Mucosa of descending colon (tissue), 3 donors: ENCODE data around the gene SEC63. TPM values are rescaled to one million over a fixed set of nuclear protein-coding genes. Genes with fewer than 3 reads are reported as not detected.

Experiments used
- ATAC-seq: fragments of 200-7000 bp; cut with Tn5 transposase; one replicate; pipeline ENCODE4 v1.9.1; 2020; ENCODE audit warnings: mild to moderate bottlenecking, moderate library complexity
- DNase-seq, 3 donors: peaks; one replicate each; pipeline ENCODE4 v3.0.0-alpha.2; 2020
- H3K36me3 ChIP-seq: fragments of 200-600 bp; one replicate; pipeline ENCODE4 v1.8.0; 2021; ENCODE audit warnings: low read depth, mild to moderate bottlenecking
- H3K4me1 ChIP-seq: fragments of 200-600 bp; one replicate; pipeline ENCODE4 v1.8.0; 2021; ENCODE audit warnings: low read depth, mild to moderate bottlenecking
- H3K4me3 ChIP-seq: fragments of 200-600 bp; one replicate; pipeline ENCODE4 v1.8.0; 2021; ENCODE audit warnings: mild to moderate bottlenecking
- H3K9me3 ChIP-seq: fragments of 200-600 bp; one replicate; pipeline ENCODE4 v1.8.0; 2021; ENCODE audit warnings: mild to moderate bottlenecking
- CTCF ChIP-seq: fragments of 200-600 bp; IDR thresholded peaks from one replicate; pipeline ENCODE4 v1.8.0; 2022; ENCODE audit warnings: antibody characterized with exemption, mild to moderate bottlenecking
- intact Hi-C, 2 donors: fragments of 100-400 bp; cut with DNase I in 1 of 2; cut with micrococcal nuclease in 1 of 2; formaldehyde crosslinking; loops; one replicate each; pipeline versions ENCODE4 v1.11.0 to v1.11.1; 2022; cut with DNase I, micrococcal nuclease
- total RNA-seq, 3 donors: library from RNA; stranded (reverse); fragmentation: NEBNext Ultra II Directional in 2 of 3; extraction: Animal tissue kit (Norgen Biotek cat#: 25700) in 2 of 3; gene quantifications; one replicate each; pipeline versions ENCODE4 v1.2.1 to v1.2.4, GENCODE V29; 2021 to 2023
- donor health status: DM: no; HTN: no; CAD: no; lungs with moderate emphysema.
- donor health status: DM: no; HTN: no; CAD: no.
- donor health status: DM: no; HTN: yes; CAD: no.

The SEC63 gene
- total RNA-seq, 3 donors from 2014 or later: 47.5 to 84.9 (median 70.8) TPM

- no peak for ATAC-seq
- no peaks in the 10 kb centered on the region for H3K36me3 ChIP-seq
Measured at GRCh38 chr6:107987805-107988204, 29.8 kb upstream of the SEC63 start.

GRCh38 chr6:107985701-107986100, 27.7 kb upstream of the SEC63 start:
- intact Hi-C loops: no loop called here
- DNase-seq: no peak
- H3K9me3 ChIP-seq: no peaks in the 10 kb centered on the region
- TF ChIP-seq CTCF: no peak
- no peak for ATAC-seq
- H3K4me1 ChIP-seq: peaks cover 3% of the 10 kb centered on the region
- no peak overlapping the region for H3K4me3 ChIP-seq
- no peaks in the 10 kb centered on the region for H3K36me3 ChIP-seq

More at GRCh38 chr6:107987805-107988204, 29.8 kb upstream of the SEC63 start:
- no peak for DNase-seq
- no peak for TF ChIP-seq CTCF
- intact Hi-C loops: no loop called here
- H3K4me1 ChIP-seq: peaks cover 3% of the 10 kb centered on the region
- H3K9me3 ChIP-seq: no peaks in the 10 kb centered on the region
- H3K4me3 ChIP-seq: no peak overlapping the region

GRCh38 chr6:107983811-107984210, 25.8 kb upstream of the SEC63 start:
- DNase-seq (no peak), ATAC-seq (no peak)
- no peak for TF ChIP-seq CTCF
- intact Hi-C loops: no loop called here
- no peaks in the 10 kb centered on the region for H3K36me3 ChIP-seq
- peaks cover 3% of the 10 kb centered on the region for H3K4me1 ChIP-seq
- no peak overlapping the region for H3K4me3 ChIP-seq
- H3K9me3 ChIP-seq: no peaks in the 10 kb centered on the region

- no peaks in the 10 kb centered on the region for H3K9me3 ChIP-seq
- ATAC-seq: no peak
- peaks cover 3% of the 10 kb centered on the region for H3K4me1 ChIP-seq
- no peak for DNase-seq
- intact Hi-C loops: no loop called here
- no peak for TF ChIP-seq CTCF
- H3K36me3 ChIP-seq: no peaks in the 10 kb centered on the region
- H3K4me3 ChIP-seq: no peak overlapping the region
Measured at GRCh38 chr6:107982486-107982885, 24.5 kb upstream of the SEC63 start.

- no peaks in the 10 kb centered on the region for H3K36me3 ChIP-seq
- no peak for TF ChIP-seq CTCF
- no peak overlapping the region for H3K4me3 ChIP-seq
- DNase-seq: no peak
- H3K9me3 ChIP-seq: no peaks in the 10 kb centered on the region
- ATAC-seq: no peak
- intact Hi-C loops: no loop called here
- H3K4me1 ChIP-seq: peaks cover 3% of the 10 kb centered on the region
Measured at GRCh38 chr6:107981695-107982094, 23.7 kb upstream of the SEC63 start.

GRCh38 chr6:107977283-107977682, 19.3 kb upstream of the SEC63 start:
- ATAC-seq: no peak
- Histone ChIP-seq H3K36me3 (no peaks in the 10 kb centered on the region), H3K4me1 (no peaks in the 10 kb centered on the region), H3K9me3 (no peaks in the 10 kb centered on the region), H3K4me3 (no peak overlapping the region)
- TF ChIP-seq CTCF: no peak
- no peak for DNase-seq
- intact Hi-C loops: no loop called here
